Ovary (tissue), 3 donors: Measurements from ENCODE around the gene LAMB3.

ENCODE experiments used
- CTCF ChIP-seq, 3 donors: fragments of 450-650 bp in 2 of 3; fragments of 200-600 bp in 1 of 3; IDR thresholded peaks; one replicate each; pipeline versions ENCODE4 v1.5.1 to v1.8.0; 2016 to 2022; ENCODE audit warnings: antibody characterized with exemption in 3 of 3, mild to moderate bottlenecking in 1 of 3
- EP300 ChIP-seq: sonication (generic); formaldehyde crosslinking; IDR thresholded peaks from one replicate; pipeline ENCODE4 v1.6.1; 2017; ENCODE audit warnings: antibody characterized with exemption
- POLR2A ChIP-seq: fragments of 450-650 bp; IDR thresholded peaks from one replicate; pipeline ENCODE4 v1.6.1; 2017; ENCODE audit warnings: antibody characterized with exemption, mild to moderate bottlenecking, moderate library complexity
- donor health status: DM: no; HTN: no; CAD: no.

DNA sequence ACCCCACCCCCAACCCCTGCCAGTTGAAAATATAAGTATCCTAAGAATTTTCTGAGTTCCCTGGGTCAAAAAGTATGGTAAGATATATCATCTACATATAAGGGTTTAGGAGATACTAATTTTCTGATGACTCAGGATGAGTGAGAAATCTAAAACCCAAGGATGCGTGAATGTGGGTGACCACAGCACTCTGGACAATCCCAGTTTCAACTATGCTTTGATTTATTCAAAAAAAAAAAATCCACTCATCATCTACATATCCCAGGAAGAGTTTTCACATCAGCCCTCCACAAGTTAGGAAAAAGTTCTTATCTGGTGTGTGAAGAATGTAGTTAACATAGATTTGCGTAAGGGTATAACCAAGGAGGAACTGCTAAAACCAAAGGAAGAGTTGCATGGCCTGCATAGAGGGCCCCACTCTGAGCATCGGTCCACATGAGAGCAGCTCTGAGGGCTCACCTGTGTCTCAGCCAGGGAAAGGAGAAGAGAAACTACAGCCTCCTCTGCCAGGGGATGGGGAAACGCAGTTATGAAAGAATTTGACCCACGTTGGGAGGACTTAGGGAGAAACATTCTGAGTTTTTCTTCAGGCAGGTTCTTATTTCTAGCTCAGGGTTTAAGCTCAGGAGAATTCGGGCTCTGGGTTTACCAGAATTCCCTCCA lies 18.8 kb downstream of the LAMB3 start:
- TF ChIP-seq CTCF (IDR thresholded peaks at IDR 0.05), result no peak
- TF ChIP-seq EP300, result no peak
- TF ChIP-seq POLR2A, result no peak
